NCI-H1105 (cell line): ENCODE measurements around the gene SERGEF.

Source experiments
- DNase-seq: peaks from one replicate; lab custom pipeline; 2025; lab: John Stamatoyannopoulos, UW

The SERGEF gene

DNA sequence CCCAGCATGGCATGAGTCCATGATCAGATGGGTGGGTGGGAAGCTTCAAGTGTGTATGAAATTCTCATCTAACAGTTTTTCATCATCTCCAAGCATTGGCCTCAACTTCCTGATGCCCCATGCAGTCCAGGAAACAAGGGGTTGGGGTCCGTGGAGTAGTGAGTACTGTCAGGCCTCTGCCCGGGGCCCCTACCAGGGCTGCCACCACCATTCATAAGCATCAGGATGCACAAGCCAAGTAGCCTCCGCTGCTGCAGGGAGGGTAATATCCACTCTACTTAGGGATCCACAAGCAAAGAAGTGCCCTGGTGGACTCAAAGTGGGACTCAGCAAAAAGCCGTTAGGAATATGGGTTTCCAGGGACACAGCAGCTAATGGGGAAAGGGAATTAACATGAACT, 229.0 kb downstream of the SERGEF start:
- DNase-seq, result no peak

DNA sequence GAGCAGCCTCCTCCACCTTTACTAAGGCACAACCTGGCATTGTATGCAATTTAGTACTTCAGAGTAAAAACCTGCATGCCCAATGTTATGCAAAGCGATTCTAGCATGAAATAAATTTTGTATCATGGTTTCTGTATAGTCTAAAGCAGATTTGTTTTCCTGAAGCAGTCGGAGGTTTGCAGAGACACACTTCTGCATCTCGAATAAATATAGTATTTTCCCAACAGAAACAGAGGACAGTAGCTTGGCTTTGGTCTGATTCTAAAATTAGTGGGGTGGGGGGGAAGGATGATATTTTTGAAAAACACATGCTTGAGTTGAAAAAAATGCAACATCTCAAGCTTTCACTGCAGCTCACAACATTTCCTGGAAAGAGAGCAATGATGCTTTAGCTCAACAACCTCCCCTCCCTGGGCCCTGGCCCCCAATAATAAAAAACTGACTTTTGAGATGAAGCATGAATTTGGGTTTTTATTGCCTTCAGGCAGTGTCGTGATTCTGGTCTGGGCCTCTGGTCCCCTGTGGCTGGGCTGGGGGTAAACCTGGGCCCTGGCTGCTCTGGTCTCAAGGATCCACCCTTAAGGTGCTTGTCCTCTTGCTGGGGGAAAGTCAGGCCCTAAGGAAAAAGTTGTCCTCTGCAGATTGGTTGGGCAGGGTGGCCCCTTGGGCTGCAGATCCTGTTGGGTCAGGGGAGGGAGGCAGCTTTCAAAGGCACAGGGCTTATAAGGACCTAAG, 230.1 kb downstream of the SERGEF start:
- no peak for DNase-seq

DNA sequence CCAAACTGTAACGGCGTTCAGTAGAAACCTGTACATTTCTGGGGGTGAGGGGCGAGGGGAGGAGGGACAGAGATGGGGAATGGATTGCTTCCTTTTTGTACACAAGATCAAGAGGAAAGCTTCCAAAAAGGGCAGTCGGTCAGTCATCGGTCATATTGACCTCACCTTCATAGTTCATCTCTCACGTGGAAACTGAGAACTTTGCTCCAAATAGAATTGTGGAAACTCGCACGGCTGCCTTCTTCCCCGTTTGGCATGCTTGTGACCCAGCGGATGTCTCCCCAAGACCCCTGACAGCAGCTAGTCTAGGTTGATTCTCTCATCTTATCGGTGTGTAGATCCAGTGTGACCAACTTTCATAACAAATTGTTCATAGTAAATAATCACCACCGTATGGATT, 230.7 kb downstream of the SERGEF start:
- DNase-seq, result no peak

DNA sequence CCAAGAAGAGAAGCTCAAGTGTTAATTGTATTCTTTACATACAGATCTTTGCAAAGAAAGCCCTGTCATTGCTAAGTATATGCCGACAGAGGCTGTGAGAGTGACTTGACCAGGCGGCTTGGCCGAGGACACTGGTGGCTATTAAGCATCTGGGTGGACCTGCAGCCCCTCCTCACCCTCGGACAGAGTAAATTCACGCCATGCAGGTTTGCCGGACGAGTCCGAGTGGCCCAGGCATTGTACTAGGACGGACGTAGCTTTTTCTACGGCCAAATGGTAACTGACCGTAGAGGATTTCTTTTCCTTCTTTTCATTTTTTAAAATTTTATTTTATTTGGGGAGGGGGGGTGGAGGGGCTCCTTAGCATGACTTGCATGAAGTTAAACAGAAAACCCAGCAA, 231.2 kb downstream of the SERGEF start:
- DNase-seq, result no peak

DNA sequence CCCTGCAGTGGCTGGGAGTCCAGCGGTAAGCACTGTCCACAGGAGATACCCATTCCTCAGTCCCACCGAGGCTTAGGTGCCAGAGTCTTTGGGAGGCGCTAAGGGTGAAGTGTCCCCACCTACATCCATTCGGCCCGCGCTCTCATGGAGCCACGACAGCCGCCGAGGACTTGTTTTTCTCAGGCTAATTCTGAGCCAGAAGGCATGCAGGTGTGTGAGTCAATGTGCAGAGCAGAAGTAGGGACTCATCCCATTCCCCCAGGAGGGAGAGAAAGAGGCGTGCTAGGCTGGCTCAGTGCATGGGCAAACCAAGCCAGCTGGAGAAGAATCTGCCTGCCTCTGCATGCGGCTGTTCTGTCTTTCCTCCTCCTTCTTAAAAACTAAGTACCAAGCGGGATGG, 231.6 kb downstream of the SERGEF start:
- DNase-seq, result no peak

DNA sequence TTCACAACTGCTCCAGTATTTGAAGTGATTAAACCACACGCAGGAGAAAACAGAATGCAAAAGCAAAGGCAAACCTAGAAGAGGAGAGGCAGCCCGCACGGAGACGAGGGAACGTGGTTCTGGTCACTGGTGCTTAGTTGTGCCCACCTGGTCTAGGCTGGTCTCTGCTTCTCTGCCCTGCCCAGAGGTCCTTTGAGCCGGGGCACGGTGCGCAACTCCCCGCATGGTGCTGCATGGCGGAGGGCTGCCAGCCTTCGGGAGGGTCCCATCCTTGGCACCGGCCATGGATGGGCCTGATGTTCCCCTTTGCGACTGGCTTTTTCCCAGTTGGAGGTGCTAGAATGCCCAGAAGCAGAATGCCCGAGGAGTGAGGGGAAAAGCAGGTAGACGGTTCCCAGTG, 232.2 kb downstream of the SERGEF start:
- DNase-seq, result no peak

DNA sequence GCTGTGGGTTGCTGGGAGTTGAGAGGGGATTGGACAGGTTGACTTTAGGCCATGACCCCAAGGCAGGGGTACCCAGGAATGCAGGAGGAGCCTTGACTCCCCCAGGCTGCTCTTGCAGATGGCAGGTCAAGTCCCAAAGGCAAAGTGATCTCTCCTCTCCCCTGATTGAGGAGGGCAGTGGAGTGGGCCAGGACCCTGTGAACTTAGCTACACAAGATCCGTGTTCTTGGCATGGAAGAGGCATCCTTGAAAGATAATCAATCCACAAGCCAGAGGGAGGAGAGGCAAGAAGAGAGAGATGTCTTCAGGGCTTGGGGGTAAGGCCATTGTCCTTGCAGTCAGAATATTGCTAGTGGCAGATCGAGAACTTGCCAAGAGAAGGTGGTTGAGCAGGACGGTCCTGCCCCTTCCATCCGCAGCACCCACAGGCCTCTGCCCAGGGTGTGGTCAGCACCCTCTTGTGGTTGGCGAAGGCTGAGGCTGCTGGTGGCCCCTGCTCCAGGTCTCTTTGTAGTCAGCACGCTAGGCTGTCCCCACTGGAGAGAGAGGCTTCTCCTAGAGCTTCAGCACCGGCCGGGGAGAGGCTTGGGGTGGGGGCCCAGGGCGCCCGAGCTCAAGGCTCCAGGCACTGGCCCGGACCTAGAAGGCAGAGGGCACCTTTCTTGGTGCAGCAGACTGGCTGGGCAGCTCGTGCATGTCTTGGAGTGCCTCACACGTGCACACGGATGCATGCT, 232.8 kb downstream of the SERGEF start:
- no peak for DNase-seq

DNA sequence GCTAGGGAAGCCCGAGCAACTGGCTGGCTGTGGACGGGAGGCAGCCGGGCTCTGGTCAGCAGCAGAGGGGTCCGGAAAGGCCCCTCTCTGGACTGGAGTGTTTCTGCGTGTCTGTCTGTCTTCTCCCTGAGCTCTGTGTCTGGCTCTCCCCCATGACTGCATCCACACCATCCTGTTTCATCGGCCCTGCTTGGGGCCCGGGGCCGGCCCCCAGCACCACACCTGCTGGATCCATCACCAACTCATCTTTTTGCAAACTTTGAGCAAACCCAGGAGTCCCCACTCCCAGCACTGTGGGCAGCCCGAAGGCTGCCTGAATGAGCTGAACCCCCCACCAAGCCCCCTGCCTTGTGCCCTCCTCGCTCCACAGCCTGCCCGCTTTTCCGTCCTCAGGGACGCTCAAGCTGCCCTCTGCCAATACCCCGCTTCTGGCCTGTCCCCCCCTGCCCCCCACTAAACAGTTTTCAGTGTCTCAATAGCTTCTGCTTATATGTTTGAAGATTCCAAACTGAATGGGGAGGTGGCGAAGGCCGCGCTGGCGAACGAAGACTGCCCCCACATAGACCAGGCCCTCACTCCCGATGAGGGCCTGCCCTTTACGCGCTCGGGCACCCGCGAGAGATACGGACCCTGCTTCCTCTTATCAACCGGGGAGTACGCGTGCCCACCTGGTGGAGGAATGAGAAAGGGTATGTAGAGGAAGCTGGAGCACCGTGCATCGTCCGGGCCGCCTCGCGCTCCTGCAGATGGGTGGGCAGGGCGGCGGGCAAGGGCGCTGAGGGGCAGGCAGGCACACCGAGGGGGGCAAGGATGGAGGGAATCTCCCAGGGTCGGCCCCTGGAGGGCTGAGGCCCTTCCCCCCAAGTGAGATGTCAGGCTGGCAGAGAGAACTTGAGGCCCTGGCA, 233.6 kb downstream of the SERGEF start:
- DNase-seq, result no peak

DNA sequence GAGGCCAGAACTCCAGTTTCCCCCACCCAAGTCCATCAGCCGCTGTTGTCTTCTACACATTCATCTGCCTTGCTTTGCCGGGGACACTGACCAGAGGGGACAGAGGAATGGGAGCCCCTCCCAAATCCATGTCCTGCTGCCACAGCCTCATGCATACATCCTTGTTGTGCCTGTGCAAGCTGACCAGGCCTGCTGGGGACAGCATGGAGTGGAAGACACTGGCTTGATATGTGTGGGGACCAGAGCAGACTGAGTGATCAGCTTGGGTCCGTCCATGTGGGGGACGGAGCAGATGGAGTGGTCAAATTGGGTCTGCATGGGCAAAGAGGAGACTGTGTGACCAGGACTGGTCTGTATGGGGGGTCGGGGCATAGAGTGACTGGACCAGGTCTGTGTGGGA, 234.5 kb downstream of the SERGEF start:
- no peak for DNase-seq

DNA sequence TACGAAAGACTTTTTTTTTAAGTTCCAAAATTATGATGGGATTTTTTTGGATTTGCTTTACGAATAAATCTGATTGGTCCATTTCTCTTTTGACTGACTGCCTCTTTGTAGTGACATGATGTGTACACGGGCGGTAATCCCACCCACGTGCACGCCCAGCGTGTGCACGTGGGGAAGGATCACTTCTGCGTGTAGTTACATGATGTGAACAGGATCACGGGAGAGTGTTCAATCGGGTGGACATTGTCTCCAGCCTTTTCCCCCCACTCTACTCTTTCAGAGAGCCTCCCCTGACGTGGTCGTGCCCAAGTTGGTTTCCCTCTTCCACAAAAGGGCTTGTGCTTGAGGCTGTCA, 235.1 kb downstream of the SERGEF start:
- no peak for DNase-seq

DNA sequence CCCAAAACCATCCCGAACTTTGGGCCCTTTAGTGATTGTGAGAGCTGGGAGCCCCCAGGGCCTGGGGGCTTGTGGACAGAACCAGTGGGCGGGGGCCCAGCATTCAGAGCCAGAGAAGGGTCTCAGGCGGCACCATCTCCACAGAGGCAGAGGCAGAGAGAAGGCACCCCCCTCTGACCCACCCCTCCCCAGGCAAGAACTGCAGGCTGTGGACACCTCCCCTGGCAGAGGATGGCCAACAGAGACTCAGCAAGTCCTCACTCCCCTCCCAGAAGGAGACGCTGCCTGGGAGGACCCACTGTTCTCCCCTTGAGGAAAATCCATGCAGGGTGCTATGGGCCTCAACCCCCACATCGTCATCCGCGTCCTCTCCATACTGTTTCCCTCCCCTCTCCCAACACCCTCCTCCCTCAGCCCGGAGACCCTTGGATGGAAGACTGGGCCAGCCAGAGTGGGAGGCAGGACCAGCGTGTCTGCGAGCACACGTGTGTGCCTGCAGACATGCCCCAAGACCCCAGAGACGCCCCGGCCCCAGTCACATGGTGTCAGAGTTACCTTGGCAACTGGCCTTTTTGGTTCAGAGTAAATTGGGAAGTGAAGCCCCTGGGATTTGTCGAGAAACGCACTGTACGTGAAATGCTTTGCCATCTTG, 235.6 kb downstream of the SERGEF start:
- no peak for DNase-seq

DNA sequence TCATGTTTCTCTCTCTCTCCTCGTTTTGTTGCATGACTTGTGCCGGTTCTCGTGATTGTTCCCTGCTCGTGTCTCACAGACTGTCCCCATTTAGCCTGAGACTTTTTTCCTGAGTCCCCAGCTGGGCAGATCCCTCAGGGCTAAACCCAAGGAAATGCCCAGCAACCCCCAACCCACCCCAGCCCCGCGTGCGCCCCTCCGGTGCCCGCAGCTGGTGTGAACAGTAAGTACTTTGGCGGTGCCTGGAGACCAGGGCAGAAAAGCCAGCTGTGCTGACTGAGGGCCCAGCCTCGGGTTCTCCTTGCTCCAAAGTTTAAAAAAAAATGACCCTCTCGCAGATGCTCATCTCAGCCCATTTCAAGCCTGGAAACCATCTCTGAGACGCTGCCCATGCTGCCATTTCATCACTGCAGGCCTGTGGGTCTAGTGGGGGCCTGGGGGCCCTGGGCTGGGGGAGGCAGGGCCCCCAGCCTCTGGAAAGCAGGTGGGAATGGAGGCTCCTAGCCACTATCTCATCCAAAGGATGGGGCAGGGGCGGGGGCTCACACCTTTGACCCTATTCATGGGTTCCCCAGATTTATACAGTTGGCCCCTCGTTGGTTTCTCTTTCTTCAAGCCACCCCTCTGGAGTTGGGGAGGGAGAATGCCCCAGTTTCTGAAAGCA, 236.5 kb downstream of the SERGEF start:
- DNase-seq, result no peak

DNA sequence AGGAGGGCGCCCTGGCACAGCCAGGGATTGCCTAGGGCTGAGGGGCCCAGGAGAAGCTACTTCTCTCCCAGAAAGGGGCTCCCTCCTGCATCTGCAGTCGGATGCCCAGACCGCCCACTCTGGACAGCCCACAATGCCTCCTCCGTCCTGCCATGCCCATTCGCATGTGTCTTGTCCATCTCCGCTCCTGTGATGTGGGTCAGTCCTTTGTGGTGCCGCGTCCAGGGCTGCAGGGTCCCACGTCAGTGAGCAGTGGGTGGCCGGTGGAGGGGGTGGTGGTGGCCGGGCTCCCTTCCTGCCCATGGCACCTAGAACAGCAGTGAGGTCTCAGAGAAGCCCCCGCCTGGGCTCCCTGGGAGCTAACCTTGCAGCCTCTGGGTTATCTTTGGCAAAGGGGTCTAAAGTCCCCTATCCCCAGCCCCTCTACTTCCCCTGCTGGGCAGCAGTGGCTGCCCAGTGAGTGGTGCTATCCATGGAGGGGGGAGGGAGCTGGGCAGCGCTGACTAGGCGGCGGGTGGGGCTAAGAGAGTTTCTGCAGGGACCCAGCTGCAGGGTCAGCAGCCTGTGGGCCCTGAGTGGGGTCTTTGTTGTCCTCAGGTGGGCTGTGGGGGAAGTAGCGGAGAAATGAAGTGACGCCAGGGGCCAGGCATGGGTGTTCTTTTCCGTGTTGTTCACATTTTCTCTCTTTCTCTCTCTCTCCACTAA, 237.2 kb downstream of the SERGEF start:
- DNase-seq, result no peak

DNA sequence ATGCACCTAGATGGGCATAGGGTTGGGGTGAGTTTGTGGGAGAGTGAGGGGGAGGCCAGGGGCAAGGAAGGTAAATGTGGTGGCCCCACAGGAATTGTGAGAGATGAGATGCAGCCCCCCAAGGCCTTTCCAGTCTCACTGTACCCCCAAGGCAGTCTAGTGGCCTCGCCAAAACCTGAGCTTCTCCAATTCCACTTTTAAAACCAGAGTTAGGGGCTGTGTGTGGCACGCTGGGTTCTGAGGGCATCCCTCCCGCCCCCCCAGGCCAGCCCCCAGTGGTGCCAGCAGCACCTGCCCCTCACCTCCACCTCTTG, 237.9 kb downstream of the SERGEF start:
- no peak for DNase-seq

DNA sequence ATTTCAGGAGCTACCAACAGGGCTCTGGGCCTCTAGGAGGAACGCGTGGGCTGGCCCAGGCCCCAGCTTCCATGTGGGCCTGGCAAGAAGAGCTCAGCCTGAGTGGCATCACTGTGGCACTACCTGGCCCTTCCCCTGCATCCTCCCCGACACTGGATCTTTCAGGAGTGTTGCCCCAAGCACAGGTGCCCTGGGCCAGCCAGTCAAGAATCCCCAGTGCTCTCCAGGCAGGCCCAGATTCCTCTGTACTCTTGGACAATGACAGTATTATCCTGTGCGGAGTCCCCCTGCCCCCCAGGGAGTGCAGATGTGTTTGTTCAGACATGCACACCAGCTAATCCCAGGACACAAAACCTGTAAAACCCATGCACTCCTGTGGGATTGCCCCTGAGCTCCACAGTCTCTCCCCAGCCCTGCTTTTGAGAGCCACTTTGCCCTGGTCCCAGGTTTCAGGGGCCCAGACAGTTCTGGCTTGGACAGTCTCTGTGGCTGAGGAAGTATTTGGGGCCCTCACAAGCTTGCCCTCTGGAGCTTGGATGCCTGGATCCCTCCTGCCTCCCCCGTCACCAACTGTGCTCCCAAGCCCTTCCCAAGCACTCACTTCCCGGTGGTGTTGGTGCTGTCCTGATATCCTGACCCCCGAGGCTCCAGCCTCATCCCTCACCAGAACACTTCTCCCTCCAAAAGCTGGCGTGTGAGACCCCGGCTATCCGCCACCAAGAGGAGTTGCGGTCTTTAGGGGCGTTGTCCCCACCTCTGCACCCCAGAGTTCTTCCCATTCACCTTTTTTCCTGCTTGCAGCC, 238.4 kb downstream of the SERGEF start:
- DNase-seq, result no peak

DNA sequence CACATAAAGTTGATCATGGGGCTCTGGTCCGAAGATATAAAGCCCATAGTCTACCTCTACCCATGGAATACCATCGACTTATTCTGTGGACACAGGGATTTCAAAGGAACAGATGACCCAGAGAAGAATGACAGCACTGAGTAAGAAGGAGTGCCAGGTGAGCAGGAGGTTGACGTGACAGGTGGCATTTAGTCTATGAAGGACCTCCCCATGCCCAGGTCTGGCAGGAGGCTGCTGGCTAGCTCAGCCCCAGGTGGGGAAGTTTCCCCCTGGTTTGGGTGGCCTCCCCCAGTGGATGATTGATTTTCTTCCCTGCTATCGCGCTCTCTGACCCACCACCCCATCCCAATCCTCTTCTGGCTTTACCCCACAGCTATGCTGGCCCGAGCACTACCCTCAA, 239.2 kb downstream of the SERGEF start:
- no peak for DNase-seq

DNA sequence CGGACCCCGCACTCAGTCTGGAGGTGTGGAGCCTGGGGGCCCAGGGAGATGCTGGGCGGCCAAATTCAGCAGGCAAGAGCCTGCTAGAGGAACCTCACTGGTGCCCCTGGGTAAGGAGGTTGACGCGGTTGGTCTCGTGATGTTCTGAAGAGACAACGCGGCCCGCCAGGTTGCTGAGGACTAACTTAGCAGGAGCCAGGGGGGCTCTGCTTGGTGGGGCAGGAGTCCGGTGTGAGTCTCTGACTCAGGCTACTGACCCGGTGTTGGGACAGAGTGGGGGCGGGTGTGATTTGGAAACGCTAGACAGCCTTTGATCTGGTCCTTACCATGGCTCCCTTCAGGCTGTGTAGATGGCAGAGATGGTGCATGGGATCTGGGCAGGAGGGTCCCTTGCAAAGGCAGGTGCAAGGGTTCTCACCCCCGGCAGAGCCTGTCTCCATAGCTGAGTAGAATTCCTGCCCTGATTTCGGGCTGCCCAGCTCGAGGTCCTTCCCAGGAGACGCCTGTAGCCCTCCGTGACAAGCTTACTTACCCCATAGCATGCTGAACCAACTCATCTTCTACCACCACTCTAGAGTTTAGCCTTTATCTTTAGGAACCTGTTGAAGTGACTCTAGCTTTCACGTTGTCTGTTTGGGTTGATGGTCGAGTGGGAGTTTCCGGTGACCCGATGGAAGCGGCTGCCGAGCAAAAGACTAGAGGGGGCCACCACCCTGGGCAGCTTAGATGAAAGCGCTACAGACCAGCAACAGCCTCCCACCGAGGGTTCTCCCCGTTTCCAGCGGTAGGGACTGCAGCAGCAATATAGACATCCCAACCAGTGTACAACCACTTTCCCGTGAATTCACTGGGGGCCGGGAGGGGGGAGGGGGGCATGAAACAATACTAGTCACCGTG, 239.9 kb downstream of the SERGEF start:
- no peak for DNase-seq

DNA sequence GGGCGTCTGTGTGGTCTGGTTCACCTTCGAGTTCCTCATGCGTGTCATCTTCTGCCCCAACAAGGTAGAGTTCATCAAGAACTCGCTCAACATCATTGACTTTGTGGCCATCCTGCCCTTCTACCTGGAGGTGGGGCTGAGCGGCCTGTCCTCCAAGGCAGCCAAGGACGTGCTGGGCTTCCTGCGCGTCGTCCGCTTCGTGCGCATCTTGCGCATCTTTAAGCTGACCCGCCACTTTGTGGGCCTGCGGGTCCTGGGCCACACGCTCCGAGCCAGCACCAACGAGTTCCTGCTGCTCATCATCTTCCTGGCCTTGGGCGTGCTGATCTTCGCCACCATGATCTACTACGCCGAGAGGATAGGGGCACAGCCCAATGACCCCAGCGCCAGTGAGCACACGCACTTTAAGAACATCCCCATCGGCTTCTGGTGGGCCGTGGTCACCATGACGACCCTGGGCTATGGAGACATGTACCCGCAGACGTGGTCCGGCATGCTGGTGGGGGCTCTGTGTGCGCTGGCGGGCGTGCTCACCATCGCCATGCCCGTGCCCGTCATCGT, 240.9 kb downstream of the SERGEF start:
- no peak for DNase-seq

DNA sequence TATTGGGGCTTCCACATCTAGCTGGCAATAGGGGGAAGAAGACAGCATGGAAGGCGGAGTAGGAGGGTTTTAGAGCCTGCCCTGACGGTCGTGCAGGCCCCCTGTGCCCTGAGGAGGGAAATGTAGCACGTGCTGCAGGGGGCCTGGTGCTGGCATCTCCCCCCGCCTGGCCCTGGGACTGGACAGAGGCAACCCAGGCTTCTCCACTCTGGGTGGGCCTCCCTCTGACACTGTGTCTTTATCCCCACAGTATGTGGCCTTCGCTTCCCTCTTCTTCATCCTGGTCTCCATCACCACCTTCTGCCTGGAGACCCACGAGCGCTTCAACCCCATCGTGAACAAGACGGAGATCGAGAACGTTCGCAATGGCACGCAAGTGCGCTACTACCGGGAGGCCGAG, 241.4 kb downstream of the SERGEF start:
- no peak for DNase-seq
